Measurements from ENCODE around the gene AXIN1.

AXIN1 gene

GRCh38 chr16:247027-247426 lies 105.5 kb downstream of the AXIN1 start:
- no peak overlapping the region for H3K4me2 ChIP-seq (ENCODE audit: low read depth, low read length)
- no peaks in the 10 kb centered on the region for H3K27me3 ChIP-seq (replicated peaks; ENCODE audit: insufficient read depth, low read length)
- H4K20me1 ChIP-seq (ENCODE audit: insufficient read depth, low read length) = no peaks in the 10 kb centered on the region
- no peaks in the 10 kb centered on the region for H3K9me2 ChIP-seq (replicated peaks; ENCODE audit: insufficient read depth, low read length)
- no peaks in the 10 kb centered on the region for H3F3A ChIP-seq (ENCODE audit: insufficient read depth, low read length)
- H3K36me3 ChIP-seq (replicated peaks; ENCODE audit: insufficient read depth, low read length) = no peaks in the 10 kb centered on the region
- no peak overlapping the region for H3K4me3 ChIP-seq (ENCODE audit: low read length)
- TF ChIP-seq CTCF (IDR thresholded peaks at IDR 0.05; ENCODE audit: low read length) = no peak
- TF ChIP-seq EZH2phosphoT487 (IDR thresholded peaks at IDR 0.05; ENCODE audit: low read length) = no peak
- no peak for TF ChIP-seq EZH2 (optimal IDR thresholded peaks at IDR 0.05; ENCODE audit: low read depth, low read length)
- no peaks in the 10 kb centered on the region for H3K79me2 ChIP-seq (ENCODE audit: low read length)
- no peak for DNase-seq
- H3K4me1 ChIP-seq (ENCODE audit: low read length) = no peaks in the 10 kb centered on the region
- no peak overlapping the region for H3K27ac ChIP-seq (ENCODE audit: low read length)
- H3K9me3 ChIP-seq (replicated peaks; ENCODE audit: insufficient read depth, low read length) = no peaks in the 10 kb centered on the region
- H2AFZ ChIP-seq (ENCODE audit: low read length) = no peak overlapping the region
- no peak overlapping the region for H3K9ac ChIP-seq (ENCODE audit: low read length)

- no peaks in the 10 kb centered on the region for H3K27me3 ChIP-seq (replicated peaks; ENCODE audit: insufficient read depth, low read length)
- H3K9ac ChIP-seq (ENCODE audit: low read length) = no peak overlapping the region
- TF ChIP-seq EZH2 (optimal IDR thresholded peaks at IDR 0.05; ENCODE audit: low read depth, low read length) = no peak
- no peak for TF ChIP-seq CTCF (IDR thresholded peaks at IDR 0.05; ENCODE audit: low read length)
- TF ChIP-seq EZH2phosphoT487 (IDR thresholded peaks at IDR 0.05; ENCODE audit: low read length) = no peak
- no peak overlapping the region for H3K4me3 ChIP-seq (ENCODE audit: low read length)
- no peak for DNase-seq
- H3K4me2 ChIP-seq (ENCODE audit: low read depth, low read length) = no peak overlapping the region
- H3K79me2 ChIP-seq (ENCODE audit: low read length) = no peaks in the 10 kb centered on the region
- H2AFZ ChIP-seq (ENCODE audit: low read length) = no peak overlapping the region
- no peaks in the 10 kb centered on the region for H3F3A ChIP-seq (ENCODE audit: insufficient read depth, low read length)
- no peaks in the 10 kb centered on the region for H3K9me3 ChIP-seq (replicated peaks; ENCODE audit: insufficient read depth, low read length)
- H4K20me1 ChIP-seq (ENCODE audit: insufficient read depth, low read length) = no peaks in the 10 kb centered on the region
- H3K9me2 ChIP-seq (replicated peaks; ENCODE audit: insufficient read depth, low read length) = no peaks in the 10 kb centered on the region
- H3K36me3 ChIP-seq (replicated peaks; ENCODE audit: insufficient read depth, low read length) = no peaks in the 10 kb centered on the region
- 0 out of 2 replicates have a peak, but pooled peaks cover 1% of the 10 kb centered on the region for H3K4me1 ChIP-seq (ENCODE audit: low read length)
- H3K27ac ChIP-seq (ENCODE audit: low read length) = no peak overlapping the region
Measured at GRCh38 chr16:245105-245504, 107.4 kb downstream of the AXIN1 start.

GRCh38 chr16:243348-243747 lies 109.2 kb downstream of the AXIN1 start:
- H3K4me1 ChIP-seq (ENCODE audit: low read length) = 0 out of 2 replicates have a peak, but pooled peaks cover 4% of the 10 kb centered on the region
- H3K9me2 ChIP-seq (replicated peaks; ENCODE audit: insufficient read depth, low read length) = no peaks in the 10 kb centered on the region
- no peak overlapping the region for H3K4me2 ChIP-seq (ENCODE audit: low read depth, low read length)
- TF ChIP-seq EZH2 (optimal IDR thresholded peaks at IDR 0.05; ENCODE audit: low read depth, low read length) = no peak
- no peak for TF ChIP-seq EZH2phosphoT487 (IDR thresholded peaks at IDR 0.05; ENCODE audit: low read length)
- TF ChIP-seq CTCF (IDR thresholded peaks at IDR 0.05; ENCODE audit: low read length) = no peak
- no peak overlapping the region for H2AFZ ChIP-seq (ENCODE audit: low read length)
- H3K9me3 ChIP-seq (replicated peaks; ENCODE audit: insufficient read depth, low read length) = no peaks in the 10 kb centered on the region
- H3K9ac ChIP-seq (ENCODE audit: low read length) = no peak overlapping the region
- H3K79me2 ChIP-seq (ENCODE audit: low read length) = no peaks in the 10 kb centered on the region
- H3K36me3 ChIP-seq (replicated peaks; ENCODE audit: insufficient read depth, low read length) = no peaks in the 10 kb centered on the region
- no peak overlapping the region for H3K27ac ChIP-seq (ENCODE audit: low read length)
- no peak overlapping the region for H3K4me3 ChIP-seq (ENCODE audit: low read length)
- no peaks in the 10 kb centered on the region for H4K20me1 ChIP-seq (ENCODE audit: insufficient read depth, low read length)
- H3K27me3 ChIP-seq (replicated peaks; ENCODE audit: insufficient read depth, low read length) = no peaks in the 10 kb centered on the region
- DNase-seq = no peak
- no peaks in the 10 kb centered on the region for H3F3A ChIP-seq (ENCODE audit: insufficient read depth, low read length)
